Measurements from ENCODE around the gene LHFPL6. TPM values are rescaled to one million over a fixed set of nuclear protein-coding genes. Genes with fewer than 3 reads are reported as not detected.

The LHFPL6 gene
- total and polyA plus RNA-seq, 2 experiments from 2014 or later = 91.2 to 111 TPM

DNA sequence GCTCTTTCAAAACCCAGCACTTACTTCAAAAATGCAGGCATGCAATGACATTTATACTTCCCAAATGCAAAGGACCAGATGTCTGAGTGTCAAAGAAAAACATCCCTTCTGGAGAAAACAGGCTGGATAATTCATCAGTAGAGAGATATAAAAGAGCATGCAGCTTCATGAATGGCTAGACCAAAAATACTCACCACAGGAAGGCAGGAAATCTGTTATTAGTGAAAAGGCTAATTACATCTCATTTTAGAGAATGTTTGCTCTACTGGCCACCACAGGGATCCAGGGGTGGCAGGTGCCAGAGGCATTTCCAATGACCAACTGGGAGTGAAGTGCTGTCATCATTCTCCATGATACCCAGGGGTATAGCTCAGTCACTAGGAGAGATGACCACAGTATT is 106.5 kb downstream of the LHFPL6 start:
- H3K27ac ChIP-seq = no peak overlapping the region
- H3F3A ChIP-seq (ENCODE audit: insufficient read depth) = no peaks in the 10 kb centered on the region
- H3K79me2 ChIP-seq (ENCODE audit: insufficient read depth) = peaks cover 18% of the 10 kb centered on the region
- no peak overlapping the region for H2AFZ ChIP-seq
- no peaks in the 10 kb centered on the region for H4K20me1 ChIP-seq (ENCODE audit: insufficient read depth)
- no peak overlapping the region for H3K9ac ChIP-seq
- no peaks in the 10 kb centered on the region for H3K36me3 ChIP-seq (ENCODE audit: low read depth)
- DNase-seq = no peak
- H3K9me2 ChIP-seq (ENCODE audit: insufficient read depth) = no peaks in the 10 kb centered on the region
- no peaks in the 10 kb centered on the region for H3K4me1 ChIP-seq (ENCODE audit: insufficient read depth)
- TF ChIP-seq EZH2phosphoT487 (IDR thresholded peaks at IDR 0.05; ENCODE audit: insufficient read depth, low read depth) = no peak
- no peak for TF ChIP-seq EZH2 (IDR thresholded peaks at IDR 0.05; ENCODE audit: insufficient read depth, poor library complexity, severe bottlenecking)
- no peak overlapping the region for H3K4me2 ChIP-seq (ENCODE audit: unreplicated experiment)
- no peaks in the 10 kb centered on the region for H3K27me3 ChIP-seq (replicated peaks; ENCODE audit: insufficient read depth)
- H3K4me3 ChIP-seq = no peak overlapping the region
- H3K9me3 ChIP-seq (ENCODE audit: low read depth) = no peaks in the 10 kb centered on the region
- in situ Hi-C loops (cut with MboI) = no loop called here

DNA sequence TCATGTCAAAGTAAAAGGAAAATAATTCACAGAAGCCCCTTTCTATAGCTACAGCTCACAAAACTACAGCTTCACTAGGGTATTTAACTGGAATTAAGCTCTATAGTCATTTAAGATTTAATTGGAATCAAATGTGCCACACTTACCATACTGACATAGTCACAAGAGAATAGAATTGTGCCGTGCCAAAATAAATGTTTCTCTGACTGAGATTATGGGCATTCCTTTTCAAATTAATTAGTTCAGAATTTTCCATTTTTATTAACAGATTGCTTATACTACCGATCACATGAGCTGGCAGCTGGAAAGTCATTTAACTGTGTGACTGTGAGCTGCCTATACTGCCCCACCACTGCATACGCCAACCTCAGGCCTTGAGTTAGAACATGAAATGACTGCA is 108.4 kb downstream of the LHFPL6 start:
- in situ Hi-C loops (cut with MboI) = no loop called here
- DNase-seq = no peak
- WGBS, 2 experiments (ENCODE audit: low coverage in 1 of 2, low lambda C conversion rate in 2 of 2, missing lambda C conversion rate in 2 of 2) = 42 to 47% methylated on average over 3 of the region's 3 CpGs
- Histone ChIP-seq H3K36me3 (ENCODE audit: low read depth) (no peaks in the 10 kb centered on the region), H3K79me2 (ENCODE audit: insufficient read depth) (peaks cover 13% of the 10 kb centered on the region; the same call in 1 of the 2 replicates), H3K27me3 (replicated peaks; ENCODE audit: insufficient read depth) (no peaks in the 10 kb centered on the region), H2AFZ (no peak overlapping the region), H3K4me3 (no peak overlapping the region), H3K9me3 (ENCODE audit: low read depth) (no peaks in the 10 kb centered on the region), H3K9me2 (ENCODE audit: insufficient read depth) (no peaks in the 10 kb centered on the region), H3K4me1 (ENCODE audit: insufficient read depth) (no peaks in the 10 kb centered on the region), H3K4me2 (ENCODE audit: unreplicated experiment) (no peak overlapping the region), H3K9ac (no peak overlapping the region), H3F3A (ENCODE audit: insufficient read depth) (no peaks in the 10 kb centered on the region), H3K27ac (no peak overlapping the region), H4K20me1 (ENCODE audit: insufficient read depth) (no peaks in the 10 kb centered on the region)
- TF ChIP-seq EZH2phosphoT487 (IDR thresholded peaks at IDR 0.05; ENCODE audit: insufficient read depth, low read depth) = no peak
- no peak for TF ChIP-seq EZH2 (IDR thresholded peaks at IDR 0.05; ENCODE audit: insufficient read depth, poor library complexity, severe bottlenecking)

GRCh38 chr13:39494006-39494405 is 109.0 kb downstream of the LHFPL6 start:
- no peaks in the 10 kb centered on the region for H3K27me3 ChIP-seq (replicated peaks; ENCODE audit: insufficient read depth)
- DNase-seq = no peak
- peaks cover 15% of the 10 kb centered on the region; the same call in 1 of the 2 replicates for H3K79me2 ChIP-seq (ENCODE audit: insufficient read depth)
- no peak overlapping the region for H3K27ac ChIP-seq
- no peaks in the 10 kb centered on the region for H3K4me1 ChIP-seq (ENCODE audit: insufficient read depth)
- no peaks in the 10 kb centered on the region for H3K9me3 ChIP-seq (ENCODE audit: low read depth)
- WGBS, 2 experiments (ENCODE audit: low coverage in 1 of 2, low lambda C conversion rate in 2 of 2, missing lambda C conversion rate in 2 of 2) = 78 to 83% methylated on average over 3 of the region's 3 CpGs
- H3K9ac ChIP-seq = no peak overlapping the region
- no peak overlapping the region for H3K4me2 ChIP-seq (ENCODE audit: unreplicated experiment)
- TF ChIP-seq EZH2 (IDR thresholded peaks at IDR 0.05; ENCODE audit: insufficient read depth, poor library complexity, severe bottlenecking) (no peak), EZH2phosphoT487 (IDR thresholded peaks at IDR 0.05; ENCODE audit: insufficient read depth, low read depth) (no peak)
- no peaks in the 10 kb centered on the region for H3F3A ChIP-seq (ENCODE audit: insufficient read depth)
- no peak overlapping the region for H2AFZ ChIP-seq
- H3K9me2 ChIP-seq (ENCODE audit: insufficient read depth) = no peaks in the 10 kb centered on the region
- H4K20me1 ChIP-seq (ENCODE audit: insufficient read depth) = no peaks in the 10 kb centered on the region
- H3K36me3 ChIP-seq (ENCODE audit: low read depth) = no peaks in the 10 kb centered on the region
- H3K4me3 ChIP-seq = no peak overlapping the region
- in situ Hi-C loops (cut with MboI) = no loop called here

GRCh38 chr13:39490136-39490535 is 112.9 kb downstream of the LHFPL6 start:
- TF ChIP-seq EZH2 (IDR thresholded peaks at IDR 0.05; ENCODE audit: insufficient read depth, poor library complexity, severe bottlenecking) (no peak), EZH2phosphoT487 (IDR thresholded peaks at IDR 0.05; ENCODE audit: insufficient read depth, low read depth) (no peak)
- DNase-seq = no peak
- no peaks in the 10 kb centered on the region for H3K9me2 ChIP-seq (ENCODE audit: insufficient read depth)
- H3K4me3 ChIP-seq = no peak overlapping the region
- H3K79me2 ChIP-seq (ENCODE audit: insufficient read depth) = peaks cover 37% of the 10 kb centered on the region
- H3K27ac ChIP-seq = no peak overlapping the region
- peaks cover 16% of the 10 kb centered on the region for H3K4me1 ChIP-seq (ENCODE audit: insufficient read depth)
- H3K4me2 ChIP-seq (ENCODE audit: unreplicated experiment) = no peak overlapping the region
- H4K20me1 ChIP-seq (ENCODE audit: insufficient read depth) = no peaks in the 10 kb centered on the region
- no peak overlapping the region for H3K9ac ChIP-seq
- no peaks in the 10 kb centered on the region for H3K9me3 ChIP-seq (ENCODE audit: low read depth)
- H3K27me3 ChIP-seq (replicated peaks; ENCODE audit: insufficient read depth) = no peaks in the 10 kb centered on the region
- no peaks in the 10 kb centered on the region for H3K36me3 ChIP-seq (ENCODE audit: low read depth)
- H3F3A ChIP-seq (ENCODE audit: insufficient read depth) = peaks cover 18% of the 10 kb centered on the region
- WGBS, 2 experiments (ENCODE audit: low coverage in 1 of 2, low lambda C conversion rate in 2 of 2, missing lambda C conversion rate in 2 of 2) = 76 to 77% methylated on average over 6 of the region's 6 CpGs
- H2AFZ ChIP-seq = no peak overlapping the region
- in situ Hi-C loops (cut with MboI) = no loop called here

- Histone ChIP-seq H3K9ac (no peak overlapping the region), H3K4me3 (no peak overlapping the region), H2AFZ (no peak overlapping the region), H4K20me1 (ENCODE audit: insufficient read depth) (no peaks in the 10 kb centered on the region), H3K4me1 (ENCODE audit: insufficient read depth) (peaks cover 43% of the 10 kb centered on the region), H3K9me3 (ENCODE audit: low read depth) (no peaks in the 10 kb centered on the region), H3K9me2 (ENCODE audit: insufficient read depth) (no peaks in the 10 kb centered on the region), H3K27me3 (replicated peaks; ENCODE audit: insufficient read depth) (no peaks in the 10 kb centered on the region), H3F3A (ENCODE audit: insufficient read depth) (peaks cover 40% of the 10 kb centered on the region), H3K27ac (no peak overlapping the region), H3K36me3 (ENCODE audit: low read depth) (no peaks in the 10 kb centered on the region), H3K79me2 (ENCODE audit: insufficient read depth) (peaks cover 34% of the 10 kb centered on the region), H3K4me2 (ENCODE audit: unreplicated experiment) (no peak overlapping the region)
- no peak for TF ChIP-seq EZH2 (IDR thresholded peaks at IDR 0.05; ENCODE audit: insufficient read depth, poor library complexity, severe bottlenecking)
- no peak for TF ChIP-seq EZH2phosphoT487 (IDR thresholded peaks at IDR 0.05; ENCODE audit: insufficient read depth, low read depth)
- DNase-seq = no peak
- in situ Hi-C loops (cut with MboI) = no loop called here
These were observed 116.2 kb downstream of the LHFPL6 start for GRCh38 chr13:39486758-39487157.

All from GM23248 (cell line).